KOPT-K1 (cell line): ENCODE measurements around the gene PML.
"Not testable (repeated sequence)": the region's sequence is repeated elsewhere in the genome, so short reads cannot be mapped to it uniquely, and the experiment has no call there.

Source experiments
- H3K27ac ChIP-seq: fragments of 200-600 bp; sonication (generic); 2 replicates; pipeline ENCODE4 v1.5.1; 2016; ENCODE audit warnings: antibody characterized with exemption, mild to moderate bottlenecking, low read depth, low read length; ENCODE audit not compliant: poor library complexity, severe bottlenecking
- H3K36me3 ChIP-seq: fragments of 200-600 bp; sonication (generic); 2 replicates; pipeline ENCODE4 v1.5.1; 2017; ENCODE audit warnings: antibody characterized with exemption, mild to moderate bottlenecking, low read length, moderate library complexity; ENCODE audit not compliant: insufficient read depth
- H3K9me3 ChIP-seq: fragments of 200-600 bp; sonication (generic); 2 replicates; pipeline ENCODE4 v1.5.1; 2017; ENCODE audit warnings: antibody characterized with exemption, low read length, mild to moderate bottlenecking; ENCODE audit not compliant: insufficient read depth, poor library complexity, severe bottlenecking

Gene PML

DNA sequence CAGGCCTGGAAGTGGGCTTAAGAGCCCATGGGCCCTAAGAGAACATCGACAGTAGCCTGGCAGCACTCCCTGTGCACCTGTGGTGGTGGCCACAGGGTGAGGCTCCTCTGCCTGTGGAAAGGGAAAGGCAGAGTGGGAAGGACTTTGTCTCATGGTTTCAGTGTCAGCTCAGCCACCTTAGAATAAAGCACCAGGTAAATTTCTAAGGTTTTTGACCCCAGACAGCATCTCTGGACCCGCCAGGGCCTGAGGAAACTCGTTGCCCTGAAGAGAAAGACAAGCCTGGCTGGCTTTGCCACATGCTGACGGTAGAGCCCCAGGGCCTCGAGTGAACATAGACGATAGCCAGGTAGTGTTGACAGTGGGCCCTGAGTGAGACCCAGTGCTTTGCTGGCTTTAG lies 65.7 kb downstream of the PML start:
- H3K27ac ChIP-seq, result no peak overlapping the region
- H3K36me3 ChIP-seq, result no peaks in the 10 kb centered on the region
- no peaks in the 10 kb centered on the region for H3K9me3 ChIP-seq

DNA sequence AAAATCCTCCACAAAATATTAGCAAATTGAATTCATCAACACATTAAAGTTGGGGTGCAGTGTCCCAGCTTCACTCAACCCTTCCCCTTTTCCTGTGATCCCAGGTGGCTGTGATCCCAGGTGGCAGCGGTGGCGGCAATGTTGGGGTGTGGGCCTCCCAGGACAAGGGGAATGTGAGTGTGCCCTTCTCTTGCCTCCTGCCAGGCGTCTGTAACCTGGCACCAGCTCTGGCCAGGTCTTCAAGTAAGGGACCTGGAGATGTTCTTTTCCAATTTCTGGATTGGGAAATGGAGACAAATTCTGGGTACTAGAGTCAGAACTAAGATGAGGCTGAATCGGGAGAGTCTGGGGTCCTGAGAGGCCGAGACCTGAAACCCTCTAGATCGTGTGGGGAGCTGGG lies 67.7 kb downstream of the PML start:
- Histone ChIP-seq H3K9me3 (no peaks in the 10 kb centered on the region), H3K36me3 (no peaks in the 10 kb centered on the region), H3K27ac (no peak overlapping the region)

DNA sequence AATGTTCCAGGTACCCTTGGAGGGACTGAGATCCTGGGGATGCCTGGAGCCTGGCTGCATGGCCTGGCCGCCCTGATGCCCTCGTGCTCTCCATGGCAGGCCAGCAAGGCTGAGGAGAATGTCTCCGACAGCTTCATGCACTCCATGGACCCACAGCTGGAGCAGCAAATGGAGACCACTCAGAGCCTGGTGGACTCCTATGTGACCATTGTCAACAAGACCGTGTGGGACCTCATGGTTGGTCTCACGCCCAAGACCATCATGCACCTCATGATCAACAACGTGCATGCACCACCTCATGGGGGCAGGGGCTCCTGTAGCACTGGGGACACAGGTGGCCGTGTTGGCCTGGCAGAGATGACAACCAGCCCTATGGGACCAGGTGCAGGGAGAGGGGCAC lies 68.2 kb downstream of the PML start:
- no peaks in the 10 kb centered on the region for H3K36me3 ChIP-seq
- no peak overlapping the region for H3K27ac ChIP-seq
- no peaks in the 10 kb centered on the region for H3K9me3 ChIP-seq

DNA sequence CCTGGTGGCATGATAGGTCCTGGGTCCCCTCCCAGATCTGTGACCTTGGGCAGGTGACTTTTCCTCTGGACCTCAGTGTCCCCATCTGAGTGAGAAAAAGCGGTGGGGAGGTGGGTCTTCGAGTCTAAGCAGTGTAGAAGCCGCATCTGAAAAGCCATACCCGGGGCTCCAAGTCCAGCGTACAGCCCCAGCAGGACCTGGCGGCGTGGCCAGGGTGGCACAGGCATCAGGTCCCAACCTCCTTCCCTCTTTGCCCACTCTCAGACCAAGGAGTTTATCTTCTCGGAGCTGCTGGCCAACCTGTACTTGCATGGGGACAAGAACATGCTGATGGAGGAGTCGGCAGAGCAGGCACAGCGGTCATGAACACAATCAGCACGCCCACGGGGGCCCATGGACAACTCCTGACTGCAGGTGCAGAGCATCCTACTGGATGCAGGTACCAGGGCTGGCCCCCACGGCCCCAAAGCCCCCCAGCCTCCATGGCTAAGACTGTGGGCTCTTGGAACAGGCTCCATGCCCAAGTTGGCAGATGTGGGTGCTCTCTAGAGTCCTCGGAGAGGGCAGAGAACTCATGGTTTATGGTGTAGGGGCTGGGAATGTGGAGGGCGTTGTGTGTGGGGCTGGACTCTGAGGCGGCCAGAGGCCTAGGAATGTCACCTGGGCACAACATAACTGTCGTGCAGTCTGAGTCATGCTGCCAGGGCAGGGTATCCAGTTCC lies 69.1 kb downstream of the PML start:
- not testable (repeated sequence) for H3K9me3 ChIP-seq, H3K36me3 ChIP-seq, H3K27ac ChIP-seq

DNA sequence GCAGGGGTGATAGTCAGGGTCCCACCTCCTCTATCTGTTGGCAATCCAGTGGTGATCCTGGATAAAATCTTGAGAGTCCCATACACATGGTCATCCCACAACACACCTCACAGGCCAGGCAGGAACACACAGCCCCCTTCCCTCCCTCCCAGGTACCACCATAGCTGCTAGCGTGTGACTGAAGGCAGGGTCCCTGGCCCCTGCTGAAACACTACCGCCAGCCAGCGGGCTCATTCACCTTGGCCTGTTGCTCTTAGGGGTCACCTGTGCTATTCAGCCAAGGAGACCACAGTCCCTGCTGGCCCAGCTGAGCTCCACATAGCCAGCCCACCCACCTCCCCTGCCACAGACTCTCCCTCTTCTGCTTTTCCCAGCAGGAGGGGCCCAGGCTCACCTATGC lies 69.7 kb downstream of the PML start:
- H3K9me3 ChIP-seq, H3K27ac ChIP-seq, H3K36me3 ChIP-seq: not testable (repeated sequence)

DNA sequence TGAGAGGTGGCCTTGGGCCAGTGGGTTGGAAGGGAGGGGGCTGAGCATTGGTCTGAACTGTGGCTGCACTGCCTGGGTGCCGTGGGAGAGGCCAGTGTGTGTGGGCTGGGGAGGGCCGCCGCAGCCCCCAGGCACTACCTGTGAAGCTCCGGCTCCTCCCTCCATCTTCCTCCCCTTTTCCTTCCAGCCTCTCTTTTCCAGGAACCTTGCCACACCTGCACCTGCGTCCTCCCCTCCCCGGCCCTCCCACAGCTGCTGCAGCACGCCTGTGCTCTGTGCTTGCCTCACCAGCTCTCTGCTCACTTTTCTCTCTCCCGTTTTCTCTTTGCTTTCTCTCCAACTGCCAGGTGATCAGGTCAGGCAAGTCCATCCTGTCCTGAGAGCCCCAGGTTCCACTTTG lies 70.3 kb downstream of the PML start:
- H3K36me3 ChIP-seq, H3K27ac ChIP-seq, H3K9me3 ChIP-seq: not testable (repeated sequence)

DNA sequence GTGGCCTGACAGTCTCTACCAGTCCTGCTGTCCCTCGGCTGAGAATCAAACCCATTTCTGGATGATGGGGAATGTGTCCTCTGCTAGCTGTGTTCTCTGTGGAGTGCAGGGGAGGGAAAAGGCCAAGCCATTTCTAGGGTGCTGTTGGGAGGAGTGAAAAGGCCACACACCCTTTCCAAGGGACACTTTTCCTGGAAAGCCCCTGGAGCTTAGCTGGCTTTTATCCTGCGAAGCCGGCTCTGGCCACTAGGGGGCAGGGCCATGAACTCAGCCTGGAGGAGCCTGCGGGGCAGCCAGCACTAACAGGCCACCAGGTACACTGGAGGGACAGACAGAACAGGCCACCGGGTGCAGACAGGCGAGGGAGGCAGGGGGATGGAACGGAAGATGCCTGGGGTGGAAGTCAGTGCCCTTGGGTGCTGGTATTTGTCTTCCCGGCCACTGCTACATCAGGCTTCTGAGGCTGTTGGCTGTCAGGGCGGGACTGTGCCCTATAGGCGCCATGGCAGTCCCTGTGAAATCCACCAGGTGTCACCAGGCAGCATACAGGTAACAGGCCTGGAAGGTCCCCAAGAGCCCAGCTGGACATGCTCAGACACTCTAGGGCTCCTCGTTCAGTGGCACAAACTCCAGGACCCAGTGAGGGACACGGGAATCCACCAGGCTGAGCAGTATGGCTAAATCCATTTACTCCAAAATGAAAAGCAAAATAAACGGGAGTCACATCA lies 71.3 kb downstream of the PML start:
- H3K27ac ChIP-seq, H3K9me3 ChIP-seq, H3K36me3 ChIP-seq: not testable (repeated sequence)

DNA sequence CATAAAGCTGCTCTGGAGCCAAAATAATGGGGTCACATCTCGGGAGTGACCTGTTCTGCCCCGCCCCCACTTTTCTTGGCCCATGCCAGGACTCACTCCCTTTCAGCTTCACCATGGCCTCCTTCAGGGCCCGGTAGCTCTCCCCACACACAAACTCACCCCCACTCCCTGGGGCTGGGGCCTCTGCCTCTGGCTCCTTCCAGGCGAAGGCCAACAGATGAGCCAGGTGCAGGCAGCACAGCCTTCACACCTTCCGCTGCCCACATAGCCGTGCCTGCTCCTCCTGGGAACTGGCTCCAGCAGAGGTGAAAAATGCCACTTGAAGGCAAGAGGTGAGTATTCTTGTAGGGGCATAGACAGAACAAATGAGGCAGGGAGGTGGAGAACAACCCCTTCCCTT lies 77.1 kb downstream of the PML start:
- H3K27ac ChIP-seq, H3K36me3 ChIP-seq, H3K9me3 ChIP-seq: not testable (repeated sequence)

DNA sequence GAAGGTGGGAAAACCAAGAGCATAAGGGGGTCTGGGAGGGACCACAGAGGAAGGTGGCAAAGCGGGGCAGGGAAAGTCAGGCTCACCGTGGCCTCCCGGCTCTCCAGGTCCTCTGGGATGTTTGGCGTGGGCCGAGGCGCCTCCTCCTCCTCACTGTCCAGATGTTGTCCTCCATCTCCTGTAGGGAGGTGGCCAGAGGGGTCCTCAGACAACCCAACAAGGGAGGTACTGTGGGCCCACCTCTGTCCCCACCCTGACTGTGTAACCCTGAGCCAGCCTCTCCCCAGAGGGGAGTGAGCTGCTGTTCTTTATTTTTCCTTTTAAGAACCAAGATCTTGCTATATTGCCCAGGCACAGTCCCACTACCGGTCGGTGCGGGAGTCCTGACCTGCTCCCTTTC lies 77.6 kb downstream of the PML start:
- not testable (repeated sequence) for H3K9me3 ChIP-seq, H3K36me3 ChIP-seq, H3K27ac ChIP-seq

DNA sequence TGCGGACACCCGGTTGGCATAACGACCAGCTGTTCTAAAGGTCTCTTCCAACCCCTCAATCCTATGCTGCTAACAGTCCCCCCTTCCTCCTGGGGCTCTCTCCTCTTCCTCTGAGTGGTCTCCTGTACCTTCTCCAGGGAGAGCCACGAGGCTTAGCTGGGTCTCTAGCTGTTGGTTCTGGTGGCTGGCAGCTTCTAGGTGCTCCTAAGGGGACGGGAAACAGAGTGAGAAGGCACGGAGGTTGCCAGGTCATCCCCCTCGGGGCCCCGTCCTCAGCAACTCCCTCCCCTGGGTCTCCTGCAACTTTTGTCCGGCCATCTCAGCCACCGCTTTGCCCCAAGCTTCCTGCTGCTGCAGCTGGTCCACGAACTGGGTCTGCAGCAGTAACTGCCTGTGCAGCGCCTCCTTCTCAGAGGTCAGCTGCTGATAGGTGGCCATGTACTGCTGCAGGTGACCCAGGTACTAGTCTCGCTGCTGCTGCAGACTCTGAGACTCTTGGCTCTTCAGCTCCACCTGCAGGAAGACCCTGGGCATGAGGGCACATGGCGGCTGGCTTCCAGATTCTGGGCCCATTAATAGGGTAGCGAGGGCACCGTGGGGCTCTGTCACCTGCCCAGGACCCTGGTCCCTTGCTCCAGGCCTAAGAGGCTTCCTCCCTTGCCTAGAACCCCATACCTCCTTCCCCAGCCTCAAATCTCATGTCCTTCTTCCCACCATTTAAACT lies 78.3 kb downstream of the PML start:
- H3K9me3 ChIP-seq, H3K36me3 ChIP-seq, H3K27ac ChIP-seq: not testable (repeated sequence)

DNA sequence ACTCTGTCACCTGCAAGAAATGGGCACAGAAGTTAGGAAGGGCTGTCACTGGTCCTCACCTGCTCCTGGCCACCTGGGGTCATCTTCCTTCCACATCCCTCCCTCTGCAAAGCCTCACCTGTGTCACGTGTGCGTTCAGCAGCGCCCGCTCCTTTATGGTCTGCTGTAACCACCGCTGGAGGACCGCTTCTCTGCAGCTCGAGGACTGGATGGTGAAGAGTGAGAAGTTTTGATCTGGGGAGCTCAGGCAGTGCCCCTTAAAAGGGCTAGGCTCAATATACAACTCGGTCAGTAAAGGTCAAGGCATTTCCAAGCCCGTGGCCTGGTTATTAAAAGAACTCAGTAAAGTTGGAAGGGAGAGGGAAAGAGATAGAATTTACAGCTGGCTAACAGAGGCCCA lies 81.3 kb downstream of the PML start:
- H3K27ac ChIP-seq, H3K36me3 ChIP-seq, H3K9me3 ChIP-seq: not testable (repeated sequence)

DNA sequence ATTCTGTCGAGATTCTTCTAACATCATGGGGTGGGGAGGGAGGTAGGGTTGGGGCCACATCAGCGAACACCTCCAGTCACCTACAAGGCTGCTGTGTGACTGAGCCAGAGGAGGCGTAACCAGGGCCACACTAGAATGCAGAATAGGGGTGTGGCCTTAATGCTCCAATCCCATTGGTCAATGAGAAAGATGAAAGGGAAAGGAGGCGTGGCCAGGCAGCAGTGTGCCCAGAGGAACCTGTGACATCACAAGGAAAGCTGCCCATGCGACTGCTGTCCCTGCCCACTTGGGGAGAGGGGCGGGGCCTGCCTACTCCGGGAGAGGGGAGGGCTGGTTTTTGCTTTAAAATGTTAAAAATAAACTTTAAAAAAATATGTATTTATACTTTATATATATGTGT lies 87.9 kb downstream of the PML start, which contains the start of gene GOLGA6A:
GOLGA6A (minus strand) TSS at position 101 of the 400 bp plus-strand sequence; CDS start at position 60, 41 bp downstream.
- H3K27ac ChIP-seq, H3K9me3 ChIP-seq, H3K36me3 ChIP-seq: not testable (repeated sequence)

DNA sequence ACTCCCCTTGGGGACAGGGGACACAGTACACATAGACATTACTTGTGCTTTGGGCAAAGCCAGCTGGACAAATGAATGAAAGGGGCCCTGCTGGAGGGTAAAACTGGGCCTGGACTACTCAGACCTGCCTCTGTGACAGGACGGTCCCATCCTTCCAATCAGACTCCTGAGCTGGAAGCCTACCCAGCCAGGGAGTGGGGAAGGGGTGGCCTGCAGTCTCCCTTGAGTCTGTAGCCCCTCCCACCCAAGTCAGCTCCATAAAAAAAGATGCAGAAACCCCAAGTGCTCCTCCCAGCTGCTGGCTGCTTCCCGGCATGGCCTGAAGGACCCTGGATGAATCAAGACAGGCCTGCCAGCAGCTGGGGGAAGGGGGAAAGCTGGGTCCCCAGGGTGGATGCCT lies 100.1 kb downstream of the PML start:
- not testable (repeated sequence) for H3K27ac ChIP-seq

DNA sequence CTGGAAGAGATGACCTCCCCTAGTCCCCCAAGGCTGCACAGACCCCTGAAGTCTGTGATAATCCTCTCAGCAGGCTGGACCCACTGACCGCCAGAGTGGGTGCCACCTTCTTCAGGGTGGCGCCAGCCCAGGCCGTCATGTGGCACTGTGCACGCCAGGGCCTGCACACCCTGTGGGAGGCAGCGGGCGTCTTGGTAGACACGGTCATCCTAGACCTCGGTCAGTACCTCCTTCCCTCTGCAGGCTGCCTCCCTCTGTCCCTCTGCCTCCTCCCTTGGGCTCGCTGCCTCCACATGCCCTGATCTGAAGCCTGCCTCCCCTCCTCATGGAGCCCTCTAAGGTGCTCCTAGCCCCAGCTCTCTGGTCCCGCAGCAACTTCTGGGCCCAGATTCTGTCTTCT lies 101.1 kb downstream of the PML start:
- H3K9me3 ChIP-seq, H3K36me3 ChIP-seq, H3K27ac ChIP-seq: not testable (repeated sequence)

More for the DNA sequence above, 100.1 kb downstream of the PML start:
- H3K36me3 ChIP-seq, H3K9me3 ChIP-seq: not testable (repeated sequence)

DNA sequence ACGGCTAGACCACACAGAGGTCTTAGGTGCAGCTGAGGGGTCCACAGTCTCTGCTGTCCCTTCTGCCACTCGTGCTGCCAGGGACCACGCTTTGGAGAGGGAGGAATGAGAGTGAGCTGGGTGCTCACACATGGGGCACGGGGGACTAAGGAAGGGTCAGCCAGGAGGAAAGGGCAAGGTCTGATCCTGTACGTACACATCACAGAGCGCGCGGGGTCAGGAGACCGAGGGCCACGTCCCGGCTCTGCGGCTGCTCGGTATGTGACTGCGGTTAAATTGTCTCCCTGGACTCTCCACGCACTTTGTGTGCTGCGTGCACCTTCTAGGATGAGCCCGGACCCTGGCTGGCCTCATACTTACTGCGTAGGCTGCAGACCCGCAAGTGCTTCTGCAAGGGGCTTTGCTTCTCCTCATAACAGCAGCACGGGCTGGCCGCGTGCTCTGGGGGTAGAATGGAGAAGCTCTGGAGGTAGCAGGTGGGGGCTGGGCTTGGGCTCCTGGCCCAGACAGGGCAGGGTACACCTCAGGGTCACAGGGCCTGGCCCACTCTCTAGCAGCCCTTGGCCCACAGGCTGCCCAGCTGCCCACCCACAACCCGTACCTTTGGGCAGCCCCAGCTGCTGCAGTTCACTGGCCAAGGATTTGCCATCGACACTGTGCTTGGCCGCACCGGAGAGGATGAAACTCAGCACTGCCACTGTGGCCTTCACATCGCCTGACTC lies 102.4 kb downstream of the PML start:
- H3K36me3 ChIP-seq, H3K27ac ChIP-seq, H3K9me3 ChIP-seq: not testable (repeated sequence)
